ENCODE measurements around the gene PRAME.
"Not testable (repeated sequence)": the region's sequence is repeated elsewhere in the genome, so short reads cannot be mapped to it uniquely, and the experiment has no call there.

The PRAME gene

GRCh38 chr22:22558972-22559603 is at the start of gene PRAME:
Gene PRAME, minus strand, starts transcription at chr22:22559265. Its CDS starts 2,433 bp downstream, at chr22:22556832.
- no peak within 1 kb of the TSS for H3K27ac Mint-ChIP-seq
- H3K4me1 Mint-ChIP-seq (ENCODE audit: low read depth): peaks cover 5% of the 10 kb centered on the region
- no peaks in the 10 kb centered on the region for H3K27me3 Mint-ChIP-seq
- H3K4me3 Mint-ChIP-seq: no peak within 1 kb of the TSS
- H3K36me3 Mint-ChIP-seq (ENCODE audit: low read depth): no peaks in the 10 kb centered on the region
- no peaks in the 10 kb centered on the region for H3K9me3 Mint-ChIP-seq

DNA sequence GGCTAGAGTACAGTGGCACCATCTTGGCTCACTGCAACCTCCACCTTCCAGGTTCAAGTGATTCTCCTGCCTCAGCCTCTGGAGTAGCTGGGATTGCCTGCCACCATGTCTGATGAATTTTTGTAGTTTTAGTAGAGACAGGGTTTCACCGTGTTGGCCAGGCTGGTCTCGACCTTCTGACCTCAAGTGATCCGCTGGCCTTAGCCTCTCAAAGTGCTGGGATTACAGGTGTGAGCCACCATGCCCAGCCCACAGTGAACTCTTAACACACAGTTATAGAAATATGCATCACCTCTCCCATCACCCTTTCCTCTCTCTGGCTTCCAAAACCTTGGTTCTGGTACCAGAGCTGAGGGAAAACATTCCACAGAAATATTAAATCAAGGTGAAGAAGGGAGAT is 49.0 kb upstream of the PRAME start:
- not testable (repeated sequence) for H3K36me3 Mint-ChIP-seq (ENCODE audit: low read depth); H3K4me3 Mint-ChIP-seq; H3K27me3 Mint-ChIP-seq; H3K9me3 Mint-ChIP-seq; H3K4me1 Mint-ChIP-seq (ENCODE audit: low read depth); H3K27ac Mint-ChIP-seq

DNA sequence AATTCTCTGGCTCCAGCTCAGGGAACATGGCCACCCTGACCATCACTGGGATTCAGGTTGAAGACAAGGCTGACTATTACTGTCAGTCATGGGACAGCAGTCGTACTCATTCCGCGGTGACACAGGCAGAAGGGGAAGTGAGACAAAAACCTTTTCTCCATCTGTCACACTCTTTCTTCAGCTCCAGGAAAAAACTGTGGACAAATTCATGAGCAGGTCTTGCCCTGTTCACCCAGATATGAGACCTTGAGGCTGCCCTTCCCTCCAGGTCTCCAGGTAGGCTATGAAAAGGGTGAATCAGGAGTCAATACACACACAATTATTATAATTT is 46.0 kb upstream of the PRAME start:
- peaks cover 8% of the 10 kb centered on the region for H3K4me1 Mint-ChIP-seq (ENCODE audit: low read depth)
- peak overlapping the region; percentile 15 for H3K27ac Mint-ChIP-seq
- no peaks in the 10 kb centered on the region for H3K9me3 Mint-ChIP-seq
- H3K36me3 Mint-ChIP-seq (ENCODE audit: low read depth): no peaks in the 10 kb centered on the region
- H3K4me3 Mint-ChIP-seq: no peak overlapping the region
- peaks cover 5% of the 10 kb centered on the region for H3K27me3 Mint-ChIP-seq

- peaks cover 8% of the 10 kb centered on the region for H3K4me1 Mint-ChIP-seq (ENCODE audit: low read depth)
Measured at GRCh38 chr22:22604326-22605073, 45.4 kb upstream of the PRAME start.

DNA sequence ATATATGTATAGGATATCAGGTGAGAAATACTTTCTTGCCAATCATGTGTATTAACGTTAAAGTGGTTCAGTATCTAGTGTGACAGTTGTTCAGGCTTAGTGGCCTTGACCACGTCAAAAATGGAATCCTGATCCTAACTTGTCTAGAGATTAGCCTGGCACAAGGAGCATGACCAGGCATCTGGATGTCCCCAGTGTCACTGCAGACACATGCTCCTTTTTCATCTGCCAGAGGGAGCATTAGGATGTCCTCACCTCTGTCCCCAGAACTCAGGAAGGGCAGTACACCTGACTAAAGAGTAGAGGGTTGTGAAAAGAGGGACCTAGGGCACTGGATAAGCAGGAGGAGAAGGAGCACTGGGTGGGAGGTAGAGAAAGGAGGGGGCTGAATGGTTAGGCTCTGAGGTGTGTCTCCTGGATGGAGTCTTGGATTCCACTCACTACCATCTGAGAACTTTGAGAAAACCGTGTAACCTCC is 44.4 kb upstream of the PRAME start:
- no peak overlapping the region for H3K27ac Mint-ChIP-seq
- no peaks in the 10 kb centered on the region for H3K9me3 Mint-ChIP-seq
- no peak overlapping the region for H3K4me3 Mint-ChIP-seq
- peaks cover 4% of the 10 kb centered on the region for H3K4me1 Mint-ChIP-seq (ENCODE audit: low read depth)
- H3K36me3 Mint-ChIP-seq (ENCODE audit: low read depth): no peaks in the 10 kb centered on the region
- no peaks in the 10 kb centered on the region for H3K27me3 Mint-ChIP-seq

More at GRCh38 chr22:22604326-22605073, 45.4 kb upstream of the PRAME start:
- H3K4me3 Mint-ChIP-seq: no peak overlapping the region
- no peaks in the 10 kb centered on the region for H3K36me3 Mint-ChIP-seq (ENCODE audit: low read depth)
- H3K27me3 Mint-ChIP-seq: peaks cover 5% of the 10 kb centered on the region
- no peaks in the 10 kb centered on the region for H3K9me3 Mint-ChIP-seq
- peak overlapping the region; percentile 15 for H3K27ac Mint-ChIP-seq

DNA sequence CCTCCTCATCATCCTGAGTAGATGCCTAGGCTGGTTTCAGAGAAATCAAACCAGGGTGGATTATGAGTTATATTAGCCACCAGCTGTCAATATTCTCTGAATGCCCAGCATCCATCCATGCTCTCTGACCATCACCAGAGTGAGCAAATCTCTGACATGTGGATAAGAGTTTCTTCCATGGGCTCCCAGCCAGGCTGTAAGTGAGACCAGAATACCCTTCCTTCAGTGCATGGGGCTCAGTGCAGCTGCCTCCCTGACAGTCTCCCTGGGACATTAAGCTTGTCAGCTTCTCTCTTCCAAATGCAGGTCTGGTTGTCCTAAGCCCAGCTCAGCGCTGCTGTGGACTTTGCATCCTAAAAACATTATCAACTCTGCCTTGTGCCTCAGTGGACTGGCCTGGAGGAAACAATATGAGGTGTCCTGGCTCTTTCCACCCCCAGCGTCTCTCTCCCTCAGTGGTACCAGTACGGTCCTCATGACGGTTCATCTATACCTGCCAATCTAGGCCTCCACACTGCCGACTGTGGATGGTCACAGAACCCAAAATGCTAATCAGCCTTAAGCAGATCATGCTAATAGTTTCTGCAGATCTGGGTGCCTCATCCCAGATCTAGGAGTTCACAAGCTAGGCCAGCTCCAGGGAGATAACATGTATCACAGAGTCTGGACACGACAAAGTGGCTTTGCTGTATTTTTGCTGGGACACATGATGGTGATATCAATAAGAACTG is 41.6 kb upstream of the PRAME start:
- Mint-ChIP-seq H3K27ac (no peak overlapping the region), H3K4me1 (ENCODE audit: low read depth) (no peaks in the 10 kb centered on the region), H3K36me3 (ENCODE audit: low read depth) (no peaks in the 10 kb centered on the region), H3K9me3 (no peaks in the 10 kb centered on the region), H3K27me3 (no peaks in the 10 kb centered on the region), H3K4me3 (no peak overlapping the region)

- no peaks in the 10 kb centered on the region for H3K36me3 Mint-ChIP-seq (ENCODE audit: low read depth)
- no peaks in the 10 kb centered on the region for H3K27me3 Mint-ChIP-seq
- no peak overlapping the region for H3K27ac Mint-ChIP-seq
- H3K9me3 Mint-ChIP-seq: no peaks in the 10 kb centered on the region
- H3K4me3 Mint-ChIP-seq: no peak overlapping the region
- peaks cover under 1% of the 10 kb centered on the region for H3K4me1 Mint-ChIP-seq (ENCODE audit: low read depth)
Measured at GRCh38 chr22:22599248-22599647, 40.2 kb upstream of the PRAME start.

GRCh38 chr22:22598144-22598543 is 39.1 kb upstream of the PRAME start:
- H3K36me3 Mint-ChIP-seq (ENCODE audit: low read depth): no peaks in the 10 kb centered on the region
- no peaks in the 10 kb centered on the region for H3K9me3 Mint-ChIP-seq
- no peak overlapping the region for H3K4me3 Mint-ChIP-seq
- no peaks in the 10 kb centered on the region for H3K27me3 Mint-ChIP-seq
- no peak overlapping the region for H3K27ac Mint-ChIP-seq
- H3K4me1 Mint-ChIP-seq (ENCODE audit: low read depth): peaks cover 5% of the 10 kb centered on the region

- H3K27ac Mint-ChIP-seq: no peak overlapping the region
- no peaks in the 10 kb centered on the region for H3K27me3 Mint-ChIP-seq
- H3K36me3 Mint-ChIP-seq (ENCODE audit: low read depth): no peaks in the 10 kb centered on the region
- H3K9me3 Mint-ChIP-seq: no peaks in the 10 kb centered on the region
- no peak overlapping the region for H3K4me3 Mint-ChIP-seq
- H3K4me1 Mint-ChIP-seq (ENCODE audit: low read depth): peaks cover 5% of the 10 kb centered on the region
Measured at GRCh38 chr22:22595001-22595835, 36.2 kb upstream of the PRAME start.

DNA sequence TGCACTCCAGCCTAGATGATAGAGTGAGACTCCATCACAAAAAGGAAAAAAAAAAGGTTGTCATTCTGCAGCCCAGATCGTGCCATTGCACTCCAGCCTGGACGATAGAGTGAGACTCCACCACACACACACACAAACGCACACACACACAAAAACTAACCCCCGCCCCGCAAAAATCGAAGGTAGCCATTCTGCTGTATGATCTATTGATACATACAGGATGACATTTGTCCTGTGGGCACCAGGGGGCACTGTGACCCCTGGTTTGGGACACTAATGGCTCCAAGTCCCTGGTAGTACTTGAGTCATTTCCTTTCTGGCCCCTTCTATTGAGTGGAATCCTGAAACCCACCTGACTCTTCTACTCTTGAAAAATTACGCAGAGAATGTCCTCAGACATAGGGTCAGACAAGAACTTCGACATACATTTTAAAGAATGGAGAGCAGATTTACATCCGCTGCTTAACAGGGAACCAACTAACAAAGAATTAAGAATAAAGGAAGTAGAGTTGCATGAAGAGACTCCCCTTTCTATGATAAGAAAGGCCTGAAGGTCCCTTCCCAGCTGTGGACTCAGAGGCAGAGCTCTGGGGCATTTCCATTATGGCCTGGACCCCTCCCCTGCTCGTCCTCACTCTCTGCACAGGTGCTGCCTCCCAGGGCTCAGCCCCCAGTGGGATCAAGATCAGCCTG is 35.0 kb upstream of the PRAME start:
- H3K4me3 Mint-ChIP-seq: no peak overlapping the region
- H3K4me1 Mint-ChIP-seq (ENCODE audit: low read depth): peaks cover 5% of the 10 kb centered on the region
- H3K36me3 Mint-ChIP-seq (ENCODE audit: low read depth): no peaks in the 10 kb centered on the region
- no peaks in the 10 kb centered on the region for H3K27me3 Mint-ChIP-seq
- H3K27ac Mint-ChIP-seq: no peak overlapping the region
- no peaks in the 10 kb centered on the region for H3K9me3 Mint-ChIP-seq

DNA sequence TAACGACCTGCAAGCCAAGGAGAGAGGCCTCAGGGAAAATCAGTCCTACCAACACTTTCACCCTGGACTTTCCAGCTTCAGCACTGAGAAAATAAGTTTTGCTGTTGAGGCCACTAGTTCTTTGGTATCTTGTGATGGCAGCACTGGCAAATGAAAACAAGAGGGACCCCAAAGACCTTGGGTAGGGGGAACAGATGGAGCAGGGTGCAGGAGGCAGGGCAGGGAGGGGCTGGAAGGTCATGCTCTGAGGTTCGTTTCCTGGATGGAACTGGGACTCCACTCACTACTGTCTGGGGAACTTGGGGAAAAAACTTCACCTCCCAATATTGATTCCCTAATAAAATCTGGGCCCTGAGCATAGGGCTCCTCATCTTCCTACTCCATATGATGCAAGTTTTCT is 34.2 kb upstream of the PRAME start:
- Mint-ChIP-seq H3K27ac (no peak overlapping the region), H3K4me3 (no peak overlapping the region), H3K4me1 (ENCODE audit: low read depth) (peaks cover 5% of the 10 kb centered on the region), H3K27me3 (no peaks in the 10 kb centered on the region), H3K9me3 (no peaks in the 10 kb centered on the region), H3K36me3 (ENCODE audit: low read depth) (no peaks in the 10 kb centered on the region)

DNA sequence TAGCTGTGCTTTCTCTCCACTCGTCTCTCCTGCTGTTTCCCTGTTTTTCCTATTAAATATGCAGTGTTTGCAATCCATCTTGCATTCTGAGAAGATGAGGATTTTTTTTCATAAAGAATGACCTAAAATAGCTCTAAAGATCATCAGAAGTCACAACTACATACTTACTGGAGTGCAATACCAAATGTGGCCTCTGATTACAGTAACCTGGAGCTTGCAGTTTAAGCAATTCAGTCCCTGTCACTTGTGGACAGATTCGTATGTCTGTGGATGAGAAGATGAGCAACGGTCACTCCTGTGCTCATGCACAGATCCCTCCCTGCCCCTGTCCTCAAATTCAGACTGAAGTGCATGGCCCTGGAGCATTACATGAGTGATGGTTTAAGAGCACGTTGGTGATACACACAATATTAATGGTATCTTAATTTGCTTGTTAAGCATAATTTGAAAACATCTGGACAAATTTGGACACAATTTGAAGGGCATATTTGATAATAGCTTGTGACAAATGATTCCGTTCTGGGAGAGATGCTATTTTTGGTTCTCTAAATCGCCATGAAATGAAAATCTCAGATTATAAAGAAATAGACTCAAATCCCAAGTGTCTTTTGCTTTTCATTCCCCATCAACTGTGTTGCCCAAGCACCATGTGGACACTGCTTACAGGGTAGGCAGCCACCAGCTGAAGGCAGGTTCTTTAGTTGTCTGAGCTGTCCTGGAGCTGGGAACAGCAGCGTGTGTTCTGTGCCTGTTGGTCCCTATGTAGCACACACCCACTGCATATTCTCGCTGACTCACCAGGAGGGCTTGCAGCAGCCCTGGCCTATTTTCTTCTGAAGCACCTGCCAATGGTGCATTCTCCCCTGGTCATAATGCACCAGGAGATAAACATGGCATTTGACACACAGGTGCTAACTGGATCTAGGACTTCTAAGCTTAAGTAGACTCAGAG is 32.6 kb upstream of the PRAME start:
- Mint-ChIP-seq H3K27ac (no peak overlapping the region), H3K4me3 (no peak overlapping the region), H3K36me3 (ENCODE audit: low read depth) (no peaks in the 10 kb centered on the region), H3K9me3 (no peaks in the 10 kb centered on the region), H3K27me3 (no peaks in the 10 kb centered on the region), H3K4me1 (ENCODE audit: low read depth) (peaks cover 5% of the 10 kb centered on the region)

GRCh38 chr22:22590136-22590891 is 31.2 kb upstream of the PRAME start:
- peaks cover 5% of the 10 kb centered on the region for H3K4me1 Mint-ChIP-seq (ENCODE audit: low read depth)
- no peak overlapping the region for H3K4me3 Mint-ChIP-seq
- no peaks in the 10 kb centered on the region for H3K9me3 Mint-ChIP-seq
- H3K36me3 Mint-ChIP-seq (ENCODE audit: low read depth): no peaks in the 10 kb centered on the region
- no peak overlapping the region for H3K27ac Mint-ChIP-seq
- no peaks in the 10 kb centered on the region for H3K27me3 Mint-ChIP-seq

All from stimulated activated naive CD8-positive, alpha-beta T cell treated with anti-CD3 and anti-CD28 coated beads, Interleukin-15, Interleukin-2, amounts not matched to agents 100 ng/mL and 50 ng/mL, for 24 hours (primary cell).